Measurements from ENCODE around the gene KRT35.
A peak's percentile ranks its signal among the peaks of the same experiment; 100 is the strongest.

Gene KRT35

GRCh38 chr17:41446806-41447205 lies 34.1 kb downstream of the KRT35 start:
- in situ Hi-C loops (cut with HindIII; ENCODE audit: low sequenced_read_pairs): no loop called here
- H3K4me3 ChIP-seq (ENCODE audit: low read depth, low read length): no peak overlapping the region
- no peak for TF ChIP-seq CTCF (IDR thresholded peaks at IDR 0.05; ENCODE audit: low read depth, low read length)
- no peak for DNase-seq (ENCODE audit: low read depth, low spot score)

GRCh38 chr17:41444640-41445039 lies 36.3 kb downstream of the KRT35 start:
- TF ChIP-seq CTCF (IDR thresholded peaks at IDR 0.05; ENCODE audit: low read depth, low read length): no peak
- no peak for DNase-seq (ENCODE audit: low read depth, low spot score)
- no peak overlapping the region for H3K4me3 ChIP-seq (ENCODE audit: low read depth, low read length)
- in situ Hi-C loops (cut with HindIII; ENCODE audit: low sequenced_read_pairs): no loop called here

GRCh38 chr17:41444186-41444585 lies 36.8 kb downstream of the KRT35 start:
- H3K4me3 ChIP-seq (ENCODE audit: low read depth, low read length): no peak overlapping the region
- no peak for TF ChIP-seq CTCF (IDR thresholded peaks at IDR 0.05; ENCODE audit: low read depth, low read length)
- DNase-seq (ENCODE audit: low read depth, low spot score): no peak
- in situ Hi-C loops (cut with HindIII; ENCODE audit: low sequenced_read_pairs): no loop called here

- no peak overlapping the region for H3K4me3 ChIP-seq (ENCODE audit: low read depth, low read length)
- in situ Hi-C loops (cut with HindIII; ENCODE audit: low sequenced_read_pairs): no loop called here
- peak; percentile 47 for DNase-seq (ENCODE audit: low read depth, low spot score)
- no peak for TF ChIP-seq CTCF (IDR thresholded peaks at IDR 0.05; ENCODE audit: low read depth, low read length)
Observed at GRCh38 chr17:41442739-41443138, 38.2 kb downstream of the KRT35 start.

- in situ Hi-C loops (cut with HindIII; ENCODE audit: low sequenced_read_pairs): no loop called here
- TF ChIP-seq CTCF (IDR thresholded peaks at IDR 0.05; ENCODE audit: low read depth, low read length): no peak
- no peak for DNase-seq (ENCODE audit: low read depth, low spot score)
- H3K4me3 ChIP-seq (ENCODE audit: low read depth, low read length): no peak within 1 kb of the TSS
Observed at GRCh38 chr17:41440531-41441033, 40.4 kb downstream of the KRT35 start, which contains the start of gene KRT38. TSS of gene KRT38 (minus strand) at chr17:41440983. CDS start at chr17:41440921, 62 bp downstream.

- no peak for DNase-seq (ENCODE audit: low read depth, low spot score)
- H3K4me3 ChIP-seq (ENCODE audit: low read depth, low read length): no peak overlapping the region
- no peak for TF ChIP-seq CTCF (IDR thresholded peaks at IDR 0.05; ENCODE audit: low read depth, low read length)
- in situ Hi-C loops (cut with HindIII; ENCODE audit: low sequenced_read_pairs): no loop called here
Observed at GRCh38 chr17:41439375-41439774, 41.6 kb downstream of the KRT35 start.

- no peak for TF ChIP-seq CTCF (IDR thresholded peaks at IDR 0.05; ENCODE audit: low read depth, low read length)
- in situ Hi-C loops (cut with HindIII; ENCODE audit: low sequenced_read_pairs): no loop called here
- no peak for DNase-seq (ENCODE audit: low read depth, low spot score)
- no peak overlapping the region for H3K4me3 ChIP-seq (ENCODE audit: low read depth, low read length)
Observed at GRCh38 chr17:41437769-41438168, 43.2 kb downstream of the KRT35 start.
